Epithelial cell of esophagus (primary cell): ENCODE results near the gene OR51B6.

Experiments
- DNase-seq: peaks from one replicate; pipeline ENCODE4 v3.0.0; 2010; ENCODE audit warnings: low read depth
- H3K4me3 ChIP-seq: 2 replicates; pipeline ENCODE4 v1.5.1; 2011; ENCODE audit warnings: mild to moderate bottlenecking, low read length, control low read depth
- TF ChIP-seq, protein P1 (sequence below): IDR thresholded peaks from 2 replicates; pipeline ENCODE4 v1.5.1; 2011; ENCODE audit warnings: low read depth, mild to moderate bottlenecking, low read length, control low read depth, inconsistent platforms; ENCODE audit not compliant: insufficient read depth; ENCODE audit errors: missing control alignments

The OR51B6 gene

DNA sequence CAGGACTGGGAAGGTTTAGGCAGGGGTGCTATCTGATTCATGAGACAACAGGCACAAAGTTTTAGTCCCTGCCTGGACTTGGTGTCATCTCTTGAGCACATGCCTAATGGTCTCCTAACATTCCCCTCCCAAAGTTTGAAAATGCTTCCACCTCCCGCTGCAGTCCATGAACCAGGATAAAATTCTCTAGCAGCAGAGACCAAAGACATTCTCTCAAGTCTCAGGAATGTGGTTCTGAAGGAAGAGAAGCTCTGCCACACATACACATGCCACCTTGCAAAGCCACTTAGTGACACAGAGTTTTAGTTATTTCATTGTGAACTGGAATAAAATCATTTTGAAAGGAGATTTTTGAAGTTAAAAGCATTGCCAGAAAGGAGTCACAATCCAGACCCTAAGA, 15.5 kb downstream of the OR51B6 start:
- no peak for DNase-seq
- TF ChIP-seq, protein P1, sequence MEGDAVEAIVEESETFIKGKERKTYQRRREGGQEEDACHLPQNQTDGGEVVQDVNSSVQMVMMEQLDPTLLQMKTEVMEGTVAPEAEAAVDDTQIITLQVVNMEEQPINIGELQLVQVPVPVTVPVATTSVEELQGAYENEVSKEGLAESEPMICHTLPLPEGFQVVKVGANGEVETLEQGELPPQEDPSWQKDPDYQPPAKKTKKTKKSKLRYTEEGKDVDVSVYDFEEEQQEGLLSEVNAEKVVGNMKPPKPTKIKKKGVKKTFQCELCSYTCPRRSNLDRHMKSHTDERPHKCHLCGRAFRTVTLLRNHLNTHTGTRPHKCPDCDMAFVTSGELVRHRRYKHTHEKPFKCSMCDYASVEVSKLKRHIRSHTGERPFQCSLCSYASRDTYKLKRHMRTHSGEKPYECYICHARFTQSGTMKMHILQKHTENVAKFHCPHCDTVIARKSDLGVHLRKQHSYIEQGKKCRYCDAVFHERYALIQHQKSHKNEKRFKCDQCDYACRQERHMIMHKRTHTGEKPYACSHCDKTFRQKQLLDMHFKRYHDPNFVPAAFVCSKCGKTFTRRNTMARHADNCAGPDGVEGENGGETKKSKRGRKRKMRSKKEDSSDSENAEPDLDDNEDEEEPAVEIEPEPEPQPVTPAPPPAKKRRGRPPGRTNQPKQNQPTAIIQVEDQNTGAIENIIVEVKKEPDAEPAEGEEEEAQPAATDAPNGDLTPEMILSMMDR, result no peak
- no peak overlapping the region for H3K4me3 ChIP-seq

- no peak overlapping the region for H3K4me3 ChIP-seq
- TF ChIP-seq, protein P1, result no peak
- DNase-seq, result no peak
Observed at GRCh38 chr11:5367448-5368074, 16.3 kb downstream of the OR51B6 start.

DNA sequence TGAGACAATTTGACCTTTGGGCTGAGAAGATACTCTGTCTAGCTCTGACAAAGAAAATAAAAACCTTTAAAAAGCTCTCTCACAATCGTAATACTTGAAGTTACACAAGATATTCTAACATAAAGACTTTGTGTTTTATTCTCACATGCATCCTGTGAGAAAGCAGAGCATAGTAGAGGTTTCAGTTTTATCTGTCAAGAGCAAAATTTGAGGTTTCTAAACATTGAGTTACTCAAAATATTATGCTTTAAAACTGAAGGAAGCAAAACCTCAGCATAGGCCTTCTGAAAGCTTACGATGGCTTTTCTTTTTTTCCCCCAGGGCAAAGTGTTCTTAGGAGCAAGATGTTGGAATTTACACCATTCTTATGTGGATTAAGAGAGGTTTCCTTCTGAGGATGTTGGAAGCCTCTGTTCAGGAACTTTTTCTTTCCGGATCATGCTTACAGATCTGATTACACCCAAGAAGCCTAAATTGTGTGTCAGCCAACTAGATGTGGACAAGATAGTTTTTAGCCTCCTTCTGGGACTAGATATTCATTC, 17.3 kb downstream of the OR51B6 start:
- TF ChIP-seq, protein P1, result no peak
- H3K4me3 ChIP-seq, result no peak overlapping the region
- no peak for DNase-seq

GRCh38 chr11:5369789-5370188, 18.5 kb downstream of the OR51B6 start:
- TF ChIP-seq, protein P1, result peak; percentile 38
- no peak overlapping the region for H3K4me3 ChIP-seq
- DNase-seq, result peak; percentile 40

DNA sequence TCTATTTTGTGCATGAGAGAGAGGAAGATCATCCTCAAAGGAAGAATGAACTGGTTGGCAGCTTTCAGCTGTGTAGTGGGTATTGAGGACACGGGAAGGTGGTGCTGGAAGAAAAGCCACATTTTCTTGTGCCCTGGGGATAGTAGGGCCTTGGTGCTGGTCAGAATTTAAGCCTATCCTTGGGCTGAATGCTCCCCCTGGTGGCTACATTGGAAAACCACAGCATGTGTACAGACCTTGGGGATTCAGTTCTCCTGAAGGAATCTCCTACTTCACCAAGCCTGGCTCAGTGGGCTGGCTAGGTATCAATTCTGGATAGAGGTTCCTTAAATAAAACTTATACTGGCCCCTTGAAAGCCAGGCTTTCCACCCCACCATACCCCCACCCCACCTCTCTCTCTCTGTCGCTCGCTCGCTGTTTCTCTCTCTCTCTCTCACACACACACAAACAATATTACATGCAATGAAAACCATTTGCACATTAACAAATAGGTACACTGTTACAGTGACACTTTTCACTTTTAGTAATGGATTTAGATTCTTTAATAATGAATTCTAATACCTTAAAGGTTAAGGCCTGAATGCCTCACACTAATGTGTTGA, 29.5 kb downstream of the OR51B6 start:
- TF ChIP-seq, protein P1, result peak; percentile 85
- DNase-seq, result peak; percentile 68

GRCh38 chr11:5383576-5383975, 32.3 kb downstream of the OR51B6 start, which contains the start of gene OR51M1:
Gene OR51M1, plus strand, starts transcription at chr11:5383812. Its CDS starts 5,587 bp downstream, at chr11:5389399.
- TF ChIP-seq, protein P1, result no peak
- no peak for DNase-seq
- no peak within 1 kb of the TSS for H3K4me3 ChIP-seq

More for the DNA sequence above, 29.5 kb downstream of the OR51B6 start:
- H3K4me3 ChIP-seq, result no peak overlapping the region

DNA sequence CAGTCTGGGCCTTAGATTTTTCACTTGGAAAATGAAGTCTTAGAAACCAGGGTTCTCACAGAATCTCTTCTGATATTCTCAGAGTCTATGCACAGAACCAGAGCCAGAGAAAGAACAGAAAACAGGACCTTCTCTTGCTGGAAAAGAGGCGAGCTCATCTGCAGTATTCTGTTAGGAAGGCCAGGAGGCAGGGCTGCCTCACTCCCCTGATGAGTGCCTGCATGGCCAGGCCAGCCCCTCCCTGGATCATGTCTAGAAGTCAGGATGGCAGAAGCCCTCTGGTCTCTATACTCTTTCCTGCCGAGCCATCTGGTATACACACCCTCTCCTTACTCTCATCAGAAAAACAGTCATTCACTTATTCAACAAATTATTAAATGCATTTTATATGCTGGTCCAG, 33.0 kb downstream of the OR51B6 start:
- H3K4me3 ChIP-seq, result no peak overlapping the region
- no peak for DNase-seq
- TF ChIP-seq, protein P1, result no peak
